Heart right ventricle (tissue), 16 donors: ENCODE measurements around the gene NT5C3A. TPM values are rescaled to one million over a fixed set of nuclear protein-coding genes. Genes with fewer than 3 reads are reported as not detected.

ENCODE experiments used
- ATAC-seq, 8 donors: fragments of 200-7000 bp; cut with Tn5 transposase; one replicate each; pipeline ENCODE4 v1.9.1; 2020; ENCODE audit warnings: mild to moderate bottlenecking in 8 of 8, moderate library complexity in 8 of 8, moderate number of reproducible peaks in 1 of 8
- DNase-seq, 2 donors: peaks; one replicate each; pipeline ENCODE4 v3.0.0-alpha.2; 2020
- H3K27ac ChIP-seq, 10 donors: fragments of 200-600 bp; sonication (generic) in 2 of 10; one replicate each; pipeline versions ENCODE4 v1.5.0 to v1.8.0; 2020 to 2022; ENCODE audit warnings: mild to moderate bottlenecking in 3 of 10
- H3K27me3 ChIP-seq, 7 donors: fragments of 200-600 bp; one replicate each; pipeline ENCODE4 v1.8.0; 2021 to 2022; ENCODE audit warnings: mild to moderate bottlenecking in 2 of 7
- H3K36me3 ChIP-seq, 9 donors: fragments of 200-600 bp; sonication (generic) in 1 of 9; one replicate each; pipeline versions ENCODE4 v1.5.0 to v1.8.0; 2020 to 2022; ENCODE audit warnings: mild to moderate bottlenecking in 2 of 9
- H3K4me1 ChIP-seq, 9 donors: fragments of 200-600 bp; sonication (generic) in 1 of 9; one replicate each; pipeline versions ENCODE4 v1.5.0 to v1.8.0; 2020 to 2022; ENCODE audit warnings: mild to moderate bottlenecking in 4 of 9
- H3K4me3 ChIP-seq, 10 donors: fragments of 200-600 bp; sonication (generic) in 2 of 10; one replicate each; pipeline versions ENCODE4 v1.5.0 to v1.8.0; 2020 to 2022; ENCODE audit warnings: mild to moderate bottlenecking in 7 of 10, moderate library complexity in 2 of 10
- H3K9me3 ChIP-seq, 11 donors: fragments of 200-600 bp in 10 of 11; sonication (generic) in 2 of 11; one replicate each; pipeline versions ENCODE4 v1.5.0 to v1.8.0; 2013 to 2022; ENCODE audit warnings: mild to moderate bottlenecking in 2 of 11, control low read depth in 1 of 11, moderate library complexity in 1 of 11
- CTCF ChIP-seq, 9 donors: fragments of 200-600 bp; sonication (generic) in 2 of 9; IDR thresholded peaks; one replicate each; pipeline versions ENCODE4 v1.5.0 to v1.8.0; 2021 to 2022; ENCODE audit warnings: antibody characterized with exemption in 9 of 9, mild to moderate bottlenecking in 5 of 9, moderate library complexity in 1 of 9
- WGBS, 2 donors: extraction: QIAGEN DNeasy Blood & Tissue Kit; methylation state at CpG; one replicate each; pipeline ENCODE4 v1.1.7; 2013; ENCODE audit warnings: inconsistent platforms in 1 of 2; 5-methylcytosine and 5-hydroxymethylcytosine counted together
- intact Hi-C, 10 donors: fragments of 100-400 bp; cut with DNase I; formaldehyde crosslinking; loops; one replicate each; pipeline versions ENCODE4 v1.11.1 to v1.14.2; 2022
- polyA plus RNA-seq, 2 donors: library from polyadenylated mRNA; stranded (reverse); fragments of 200-250 nt; gene quantifications; one replicate each; pipeline ENCODE4 v1.2.3, GENCODE V29; 2013
- total RNA-seq, 10 donors: library from RNA; stranded (reverse); fragmentation: NEBNext Ultra II Directional in 3 of 10; extraction: Animal tissue kit (Norgen Biotek cat#: 25700) in 3 of 10; gene quantifications; one replicate each; pipeline versions ENCODE4 v1.2.1 to v1.2.4, GENCODE V29; 2021 to 2023
- donor health status: Arrhythmogenic right ventricular cardiomyopathy.
- donor health status: ischemic (EF 13 %, LVEDD 7.1; RV severe dilation, severe dysfunction).
- donor health status: healthy with polysubstance abuse.
- donor health status: DM: no; HTN: yes; CAD: no.
- donor health status: DM: no; HTN: no; CAD: no.
- donor health status: ischemic (EF 25% LVEDD 6.9; RV normal size, moderate dysfunction).
- donor health status: ischemic (EF 25% LVEDD 5.7; RV mildly dilated, moderate dysfunction).
- donor health status: healthy.
- donor health status: DM: yes; HTN: yes; CAD: no.
- donor health status: Ischemic cardiomyopathy.
- donor health status: ischemic (EF 35%, LVEDD 5.7; RV mildly dilated, moderate dysfunction).
- donor health status: nonischemic (EF 11% LVEDD 7.7; RV severe dilation, severe dysfunction).
- donor health status: DM: yes; HTN: yes; CAD: no.
- donor health status: PGD.
- donor health status: ischemic (EF 29% LVEDD 5.4; RV normal size, mild dysfunction).
- donor health status: nonischemic (EF 23%, LVEDD 6.1; RV moderate dilation, normal function).

NT5C3A gene
- total and polyA plus RNA-seq, 12 donors: 11.6 to 32.6 (median 18.9) TPM

- intact Hi-C loops: no loop called here
- peak; percentile 52 to 90 (median 72) for ATAC-seq
- no peak for TF ChIP-seq CTCF (IDR thresholded peaks at IDR 0.05)
- Histone ChIP-seq H3K4me3 (no peak overlapping the region), H3K27ac (peak overlapping the region in 6 of 10 donors; percentile 5 to 74 (median 40)), H3K9me3 (no peaks in the 10 kb centered on the region), H3K36me3 (peaks cover 0 to 3% (median 0%) of the 10 kb centered on the region in 9 donors), H3K27me3 (no peaks in the 10 kb centered on the region), H3K4me1 (peaks cover 0 to 17% (median 4%) of the 10 kb centered on the region in 9 donors)
- 36 to 38% methylated on average over 2 of the region's 2 CpGs for WGBS, 2 donors
- no peak for DNase-seq
Measured at GRCh38 chr7:33087858-33088257, 25.3 kb upstream of the NT5C3A start.

- peak overlapping the region in 4 of 10 donors; percentile 7 to 74 (median 40) for H3K27ac ChIP-seq
- intact Hi-C loops: no loop called here
- WGBS, 2 donors: 18 to 65% methylated on average over 2 of the region's 2 CpGs
- no peaks in the 10 kb centered on the region for H3K36me3 ChIP-seq
- TF ChIP-seq CTCF (IDR thresholded peaks at IDR 0.05): no peak
- no peaks in the 10 kb centered on the region for H3K9me3 ChIP-seq
- no peak for DNase-seq
- H3K4me1 ChIP-seq: peaks cover 0 to 17% (median 4%) of the 10 kb centered on the region in 9 donors
- H3K4me3 ChIP-seq: no peak overlapping the region
- ATAC-seq: no peak
- H3K27me3 ChIP-seq: no peaks in the 10 kb centered on the region
Measured at GRCh38 chr7:33087356-33087755, 24.8 kb upstream of the NT5C3A start.

DNA sequence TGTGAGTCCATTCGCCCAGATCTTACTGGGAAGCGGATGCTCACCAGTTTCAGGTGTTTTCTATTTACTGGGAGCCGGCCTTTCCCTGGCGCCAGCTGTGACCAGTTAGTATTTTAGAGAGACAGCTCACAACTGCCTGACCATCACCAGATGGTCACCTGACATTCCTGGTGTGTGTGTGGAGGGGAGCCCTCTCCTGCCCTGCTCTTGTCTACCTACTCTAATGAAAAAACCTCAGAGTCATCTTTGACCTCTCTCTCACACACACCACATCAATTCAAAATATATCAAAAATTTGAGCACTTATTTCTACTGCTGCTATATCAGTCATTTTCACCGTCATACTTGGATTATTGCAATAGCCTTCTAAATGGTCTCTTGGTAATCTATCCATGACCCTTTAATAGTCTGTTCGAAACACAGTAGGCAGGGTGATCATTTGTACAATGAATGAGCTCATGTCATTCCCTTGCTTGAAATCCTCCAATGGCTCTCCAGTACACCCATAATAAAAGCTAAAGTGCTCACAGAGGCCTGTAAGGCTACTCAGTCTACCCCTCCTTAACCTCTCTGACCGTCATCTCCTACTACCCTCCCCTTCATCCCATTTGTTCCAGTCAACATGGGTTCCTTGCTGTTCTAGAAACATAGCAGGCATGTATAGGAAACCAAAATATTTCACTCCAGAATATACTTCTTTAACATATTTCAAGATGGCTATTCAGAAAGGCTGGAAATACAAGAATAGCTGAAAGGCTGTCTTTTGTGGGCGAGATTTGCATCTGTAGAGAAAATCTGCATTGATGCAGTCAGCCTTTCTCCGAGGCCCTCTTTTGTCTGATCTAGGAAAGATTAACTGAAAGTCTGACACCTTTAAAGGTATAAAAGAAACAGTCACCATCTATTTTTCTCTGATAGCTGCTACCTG is 17.5 kb upstream of the NT5C3A start:
- TF ChIP-seq CTCF (IDR thresholded peaks at IDR 0.05): no peak
- WGBS, 2 donors: 90 to 93% methylated on average over 9 of the region's 9 CpGs
- ATAC-seq (no peak), DNase-seq (no peak)
- Histone ChIP-seq H3K4me1 (no peaks in the 10 kb centered on the region), H3K27me3 (no peaks in the 10 kb centered on the region), H3K4me3 (no peak overlapping the region), H3K36me3 (no peaks in the 10 kb centered on the region), H3K9me3 (no peaks in the 10 kb centered on the region), H3K27ac (no peak overlapping the region)
- intact Hi-C loops: no loop called here

DNA sequence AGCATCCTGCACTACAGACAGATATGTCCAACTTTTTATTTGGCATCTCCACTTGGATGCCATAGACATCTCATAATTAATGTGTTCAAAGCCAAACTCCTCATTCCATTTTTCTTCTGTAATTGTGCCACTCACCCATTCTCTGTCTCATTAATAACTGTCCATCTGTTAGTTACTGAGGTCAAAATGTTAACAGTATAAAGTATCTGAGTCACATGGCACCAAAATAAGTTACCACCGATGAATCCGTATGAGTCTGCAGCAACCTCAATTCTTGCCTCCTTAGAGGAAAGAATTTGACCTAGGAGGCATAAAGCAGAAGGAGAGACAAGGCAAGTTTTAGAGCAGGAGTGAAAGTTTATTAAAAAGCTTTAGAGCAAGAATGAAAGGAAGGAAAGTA is 16.5 kb upstream of the NT5C3A start:
- H3K27ac ChIP-seq: no peak overlapping the region
- no peaks in the 10 kb centered on the region for H3K4me1 ChIP-seq
- WGBS, 2 donors: 84 to 88% methylated on average over 2 of the region's 2 CpGs
- DNase-seq (no peak), ATAC-seq (no peak)
- intact Hi-C loops: no loop called here
- H3K27me3 ChIP-seq: no peaks in the 10 kb centered on the region
- no peak for TF ChIP-seq CTCF (IDR thresholded peaks at IDR 0.05)
- H3K36me3 ChIP-seq: no peaks in the 10 kb centered on the region
- H3K9me3 ChIP-seq: no peaks in the 10 kb centered on the region
- H3K4me3 ChIP-seq: no peak overlapping the region
